ENCODE data around the gene AVEN.
"Not testable (repeated sequence)": the region's sequence is repeated elsewhere in the genome, so short reads cannot be mapped to it uniquely, and the experiment has no call there.

AVEN gene

DNA sequence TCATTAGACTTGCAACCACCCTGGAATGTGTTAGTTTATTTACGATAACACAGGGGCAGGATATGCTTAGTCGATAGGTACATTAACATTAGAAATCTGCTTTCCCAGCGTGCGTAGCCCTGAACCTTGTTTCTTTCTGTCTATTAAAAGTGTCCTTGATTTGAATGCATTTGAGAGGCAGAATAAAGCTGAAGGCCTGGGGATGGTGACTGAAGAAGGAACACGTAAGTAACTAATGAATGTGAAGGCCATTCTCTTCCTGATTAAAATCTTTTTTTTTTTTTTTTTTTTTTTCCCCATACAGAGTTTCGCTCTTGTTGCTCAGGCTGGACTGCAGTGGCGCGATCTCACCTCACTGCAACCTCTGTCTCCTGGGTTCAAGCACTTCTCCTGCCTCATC lies 213.6 kb downstream of the AVEN start:
- no peak overlapping the region for H3K4me3 ChIP-seq (ENCODE audit: low read depth, low read length)
- no peak for DNase-seq (ENCODE audit: low read depth)
- TF ChIP-seq, protein P1, sequence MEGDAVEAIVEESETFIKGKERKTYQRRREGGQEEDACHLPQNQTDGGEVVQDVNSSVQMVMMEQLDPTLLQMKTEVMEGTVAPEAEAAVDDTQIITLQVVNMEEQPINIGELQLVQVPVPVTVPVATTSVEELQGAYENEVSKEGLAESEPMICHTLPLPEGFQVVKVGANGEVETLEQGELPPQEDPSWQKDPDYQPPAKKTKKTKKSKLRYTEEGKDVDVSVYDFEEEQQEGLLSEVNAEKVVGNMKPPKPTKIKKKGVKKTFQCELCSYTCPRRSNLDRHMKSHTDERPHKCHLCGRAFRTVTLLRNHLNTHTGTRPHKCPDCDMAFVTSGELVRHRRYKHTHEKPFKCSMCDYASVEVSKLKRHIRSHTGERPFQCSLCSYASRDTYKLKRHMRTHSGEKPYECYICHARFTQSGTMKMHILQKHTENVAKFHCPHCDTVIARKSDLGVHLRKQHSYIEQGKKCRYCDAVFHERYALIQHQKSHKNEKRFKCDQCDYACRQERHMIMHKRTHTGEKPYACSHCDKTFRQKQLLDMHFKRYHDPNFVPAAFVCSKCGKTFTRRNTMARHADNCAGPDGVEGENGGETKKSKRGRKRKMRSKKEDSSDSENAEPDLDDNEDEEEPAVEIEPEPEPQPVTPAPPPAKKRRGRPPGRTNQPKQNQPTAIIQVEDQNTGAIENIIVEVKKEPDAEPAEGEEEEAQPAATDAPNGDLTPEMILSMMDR (IDR thresholded peaks at IDR 0.05; ENCODE audit: insufficient read depth, low read depth, low read length, missing control alignments) = no peak

DNA sequence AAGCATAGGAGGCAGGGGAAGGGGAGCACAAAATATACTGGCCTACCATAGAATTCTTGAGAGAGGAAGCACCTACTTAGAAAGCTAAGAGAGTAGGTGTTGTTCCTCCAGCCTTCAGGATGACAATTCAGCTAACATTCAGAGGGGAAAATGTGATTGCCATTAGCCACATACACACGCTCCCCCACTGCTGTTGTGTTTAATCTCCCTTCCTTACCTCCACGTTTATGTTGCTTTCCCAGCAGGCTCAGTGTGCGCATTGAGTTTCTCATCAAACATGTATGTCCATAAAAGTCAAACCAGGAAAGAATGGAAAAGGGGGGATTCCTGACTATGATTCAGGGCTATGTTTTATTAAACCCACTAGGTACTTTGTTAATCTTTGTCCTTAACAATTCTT lies 215.9 kb downstream of the AVEN start:
- TF ChIP-seq, protein P1 (IDR thresholded peaks at IDR 0.05; ENCODE audit: insufficient read depth, low read depth, low read length, missing control alignments) = no peak
- no peak for DNase-seq (ENCODE audit: low read depth)
- no peak overlapping the region for H3K4me3 ChIP-seq (ENCODE audit: low read depth, low read length)

DNA sequence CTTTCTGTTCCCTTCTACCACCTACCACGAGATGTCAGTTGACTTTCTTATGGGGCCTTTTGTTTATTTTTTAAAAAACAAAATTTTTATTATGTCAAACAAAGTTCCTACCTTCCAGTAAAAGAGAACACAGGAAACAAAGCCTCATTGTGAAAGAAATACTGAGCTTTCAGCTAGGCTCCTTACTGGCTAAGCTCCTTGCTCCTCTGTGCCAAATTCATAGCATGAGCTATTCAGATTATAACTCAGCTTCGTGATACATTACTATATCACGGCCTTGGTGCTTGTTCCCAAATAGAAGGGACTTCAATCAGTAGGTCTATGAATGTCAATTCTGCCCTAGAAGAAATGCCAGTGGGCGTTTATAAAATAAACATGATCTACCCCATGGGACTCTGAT lies 216.5 kb downstream of the AVEN start:
- TF ChIP-seq, protein P1 (IDR thresholded peaks at IDR 0.05; ENCODE audit: insufficient read depth, low read depth, low read length, missing control alignments) = no peak
- no peak for DNase-seq (ENCODE audit: low read depth)
- no peak overlapping the region for H3K4me3 ChIP-seq (ENCODE audit: low read depth, low read length)

DNA sequence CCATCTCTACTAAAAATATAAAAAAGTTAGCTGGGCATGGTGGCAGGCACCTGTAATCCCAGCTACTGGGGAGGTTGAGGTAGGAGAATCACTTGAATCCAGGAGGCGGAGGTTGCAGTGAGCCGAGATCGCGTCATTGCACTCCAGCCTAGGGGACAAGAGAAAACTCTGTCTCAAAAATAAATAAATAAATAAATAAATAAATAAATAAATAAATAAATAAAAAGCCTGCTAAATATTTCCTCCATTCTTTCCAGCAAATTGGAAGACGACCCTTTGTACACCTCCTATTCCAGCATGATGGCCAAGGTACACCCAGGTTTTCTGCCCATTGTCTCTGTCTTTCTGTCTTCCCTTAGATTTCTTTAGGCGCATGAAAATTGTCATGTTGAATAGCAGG lies 219.5 kb downstream of the AVEN start:
- not testable (repeated sequence) for DNase-seq (ENCODE audit: low read depth); H3K4me3 ChIP-seq (ENCODE audit: low read depth, low read length)

Data from GM12865 (cell line).